LNCAP (cell line): ENCODE measurements around the gene C4orf50.

Source experiments
- TF ChIP-seq, protein P1 (sequence below): fragments of 450-650 bp; IDR thresholded peaks from 2 replicates; pipeline ENCODE4 v1.5.1; 2017; ENCODE audit warnings: mild to moderate bottlenecking

C4orf50 gene

DNA sequence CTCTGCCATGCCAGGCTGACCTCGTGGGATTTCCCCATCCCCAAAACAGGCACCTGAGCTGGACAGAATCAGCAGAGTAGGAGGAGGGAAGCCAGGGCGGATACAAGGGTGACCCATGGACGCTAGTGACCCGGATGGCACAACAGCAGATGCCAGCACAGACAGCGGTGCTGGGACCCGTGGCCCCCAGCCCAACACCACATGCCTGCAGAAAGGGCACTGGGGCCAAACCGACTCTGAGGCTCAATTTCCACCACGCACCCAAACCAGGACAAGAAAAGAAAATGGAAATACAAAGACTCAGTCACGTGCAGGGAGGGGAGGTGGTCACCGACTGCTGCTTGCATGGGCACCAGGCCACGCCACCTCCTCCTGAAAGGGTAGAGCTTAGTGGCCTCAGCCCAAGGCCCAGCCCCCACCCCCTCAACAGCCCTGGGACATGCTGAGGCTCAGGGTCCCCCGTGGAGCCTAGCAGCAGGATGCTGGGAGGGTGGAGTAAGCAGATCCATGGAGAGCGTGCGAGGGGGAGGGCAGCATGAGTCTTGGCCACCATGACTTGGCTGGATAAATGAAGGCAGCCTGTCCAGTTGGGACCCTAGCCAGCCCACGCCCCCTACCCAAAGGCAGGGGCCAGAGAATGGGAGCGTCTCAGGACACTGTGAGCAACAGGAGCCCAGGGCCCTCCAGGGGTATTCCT, 47.7 kb downstream of the C4orf50 start:
- TF ChIP-seq, protein P1, sequence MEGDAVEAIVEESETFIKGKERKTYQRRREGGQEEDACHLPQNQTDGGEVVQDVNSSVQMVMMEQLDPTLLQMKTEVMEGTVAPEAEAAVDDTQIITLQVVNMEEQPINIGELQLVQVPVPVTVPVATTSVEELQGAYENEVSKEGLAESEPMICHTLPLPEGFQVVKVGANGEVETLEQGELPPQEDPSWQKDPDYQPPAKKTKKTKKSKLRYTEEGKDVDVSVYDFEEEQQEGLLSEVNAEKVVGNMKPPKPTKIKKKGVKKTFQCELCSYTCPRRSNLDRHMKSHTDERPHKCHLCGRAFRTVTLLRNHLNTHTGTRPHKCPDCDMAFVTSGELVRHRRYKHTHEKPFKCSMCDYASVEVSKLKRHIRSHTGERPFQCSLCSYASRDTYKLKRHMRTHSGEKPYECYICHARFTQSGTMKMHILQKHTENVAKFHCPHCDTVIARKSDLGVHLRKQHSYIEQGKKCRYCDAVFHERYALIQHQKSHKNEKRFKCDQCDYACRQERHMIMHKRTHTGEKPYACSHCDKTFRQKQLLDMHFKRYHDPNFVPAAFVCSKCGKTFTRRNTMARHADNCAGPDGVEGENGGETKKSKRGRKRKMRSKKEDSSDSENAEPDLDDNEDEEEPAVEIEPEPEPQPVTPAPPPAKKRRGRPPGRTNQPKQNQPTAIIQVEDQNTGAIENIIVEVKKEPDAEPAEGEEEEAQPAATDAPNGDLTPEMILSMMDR: no peak

DNA sequence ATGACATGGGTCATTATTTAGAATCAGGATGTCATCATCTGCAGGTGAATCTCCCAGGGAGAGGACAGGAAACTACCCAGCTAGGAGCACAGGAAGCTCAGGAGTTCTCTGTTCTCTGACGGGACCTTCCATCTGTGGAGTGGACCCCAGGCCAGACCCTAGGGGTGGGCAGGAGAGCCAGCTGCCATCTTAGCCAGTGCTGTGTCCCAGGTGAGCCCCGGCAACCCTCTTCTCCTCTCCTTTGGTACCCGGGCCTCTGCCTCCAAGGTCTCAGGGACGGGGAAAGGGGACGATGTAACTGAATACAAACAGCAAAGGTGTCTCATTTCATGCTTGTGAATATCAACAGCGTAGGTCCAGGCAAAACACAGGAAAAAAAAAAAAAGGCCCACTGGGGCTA, 48.5 kb downstream of the C4orf50 start:
- TF ChIP-seq, protein P1: no peak

GRCh38 chr4:5969336-5969735, 48.9 kb downstream of the C4orf50 start:
- TF ChIP-seq, protein P1: no peak

DNA sequence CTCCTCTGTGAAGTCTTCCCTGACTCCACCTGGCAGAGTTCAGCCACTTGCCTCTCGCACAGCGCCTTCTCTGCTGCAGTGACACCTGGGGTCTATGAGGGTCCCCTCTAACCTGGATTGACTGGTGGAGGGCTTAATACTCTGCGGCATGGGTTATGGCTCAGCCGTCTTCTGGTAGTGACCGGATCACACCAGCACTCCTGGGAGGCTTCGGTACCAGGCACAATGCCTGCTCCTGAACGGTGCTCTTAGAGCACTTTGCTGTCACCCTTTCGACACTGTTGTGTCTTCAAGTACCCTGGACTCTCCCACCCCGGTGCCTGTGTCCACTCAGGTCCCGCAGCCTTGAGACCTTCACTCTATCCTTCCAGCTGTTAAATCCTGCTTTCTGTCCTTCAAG, 50.0 kb downstream of the C4orf50 start:
- TF ChIP-seq, protein P1: no peak

- TF ChIP-seq, protein P1: no peak
Observed at GRCh38 chr4:5967783-5968182, 50.4 kb downstream of the C4orf50 start.

DNA sequence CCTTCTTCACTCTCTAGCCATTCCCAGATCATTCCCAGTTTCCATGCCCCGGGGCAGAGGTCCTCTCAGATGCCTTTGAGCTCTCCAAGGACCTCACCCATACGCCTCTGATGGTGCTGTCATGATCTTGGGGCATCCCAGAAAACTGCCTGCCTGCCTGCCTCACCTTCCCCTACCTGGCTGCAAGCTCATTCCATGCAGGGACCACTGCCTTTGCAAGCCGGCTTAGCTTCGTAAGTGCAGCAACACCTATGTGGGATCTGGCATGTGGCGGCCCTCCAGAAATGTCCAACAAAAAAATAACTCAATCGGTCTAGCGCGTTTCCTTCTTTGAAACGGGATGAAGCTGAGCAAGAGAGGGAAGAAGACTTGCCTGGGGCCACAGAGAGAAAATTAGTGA, 53.0 kb downstream of the C4orf50 start:
- TF ChIP-seq, protein P1: no peak

- TF ChIP-seq, protein P1: no peak
Observed at GRCh38 chr4:5964030-5964429, 54.2 kb downstream of the C4orf50 start.

GRCh38 chr4:5963611-5964010, 54.6 kb downstream of the C4orf50 start:
- TF ChIP-seq, protein P1: no peak
